ENCODE results near the gene SNX17.

Gene SNX17

DNA sequence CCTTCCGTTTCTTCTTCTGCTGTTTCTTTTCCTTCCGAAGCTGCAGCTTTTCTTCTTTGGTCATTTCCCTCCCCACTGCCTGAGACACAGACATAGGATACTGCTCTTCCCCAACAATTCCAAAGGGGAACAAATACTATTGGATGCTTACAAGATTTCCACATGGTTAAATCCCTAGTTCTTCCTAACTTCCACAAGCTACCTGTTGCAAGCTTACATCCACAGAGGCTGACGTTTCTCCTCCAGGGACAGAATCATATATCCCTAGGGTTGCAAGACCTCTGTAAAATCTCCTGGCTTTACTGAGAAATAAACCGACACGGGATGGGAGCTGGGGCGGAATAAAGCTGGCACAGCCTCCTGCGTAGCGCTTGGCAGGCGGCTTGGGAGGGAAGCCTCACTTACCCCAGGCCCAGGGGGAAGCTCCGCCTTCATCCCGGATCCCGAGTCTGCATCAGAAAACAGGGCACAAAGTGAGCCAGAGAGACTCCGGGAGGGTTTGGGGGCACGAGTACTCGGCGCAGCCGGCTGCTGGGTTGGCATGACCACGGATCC lies 868 bp upstream of the SNX17 start:
- no peak for DNase-seq

DNA sequence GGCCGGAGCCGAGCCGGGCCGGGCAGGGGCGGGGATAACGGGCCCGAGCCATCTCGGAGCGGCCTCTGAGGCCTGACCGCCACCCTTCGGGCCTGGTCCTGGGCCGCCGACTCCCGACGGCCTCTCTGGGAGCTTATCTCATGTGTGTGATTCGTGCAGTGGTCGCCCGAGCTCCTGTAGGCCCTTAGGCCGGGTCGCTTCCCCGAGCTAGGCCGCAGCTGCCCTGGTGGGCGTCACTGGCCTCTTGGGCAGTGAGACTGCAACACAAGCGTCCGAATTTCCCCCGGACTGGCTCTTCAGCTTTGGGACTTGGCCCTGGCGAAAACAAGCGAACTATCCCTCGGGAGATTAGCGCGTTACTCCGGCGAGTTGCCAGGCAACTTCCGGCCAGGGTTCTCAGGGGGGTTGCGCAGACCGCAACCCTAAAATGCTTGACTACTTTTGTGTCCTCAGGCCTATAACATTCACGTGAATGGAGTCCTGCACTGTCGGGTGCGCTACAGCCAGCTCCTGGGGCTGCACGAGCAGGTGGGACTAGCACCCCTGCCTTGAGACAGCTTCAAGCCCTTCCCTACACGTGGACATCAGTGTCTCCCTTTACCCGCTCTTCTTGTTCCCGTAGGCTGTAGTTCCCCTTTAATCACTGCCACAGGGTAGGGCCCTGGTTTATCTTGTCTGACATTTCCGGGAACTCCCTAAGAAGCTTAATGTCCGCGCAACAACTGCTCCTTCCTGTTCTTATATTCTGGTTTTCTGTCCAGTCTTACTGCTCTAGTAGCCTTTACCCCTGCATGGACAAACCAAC lies 602 bp downstream of the SNX17 start:
- peak; percentile 93 for DNase-seq

DNA sequence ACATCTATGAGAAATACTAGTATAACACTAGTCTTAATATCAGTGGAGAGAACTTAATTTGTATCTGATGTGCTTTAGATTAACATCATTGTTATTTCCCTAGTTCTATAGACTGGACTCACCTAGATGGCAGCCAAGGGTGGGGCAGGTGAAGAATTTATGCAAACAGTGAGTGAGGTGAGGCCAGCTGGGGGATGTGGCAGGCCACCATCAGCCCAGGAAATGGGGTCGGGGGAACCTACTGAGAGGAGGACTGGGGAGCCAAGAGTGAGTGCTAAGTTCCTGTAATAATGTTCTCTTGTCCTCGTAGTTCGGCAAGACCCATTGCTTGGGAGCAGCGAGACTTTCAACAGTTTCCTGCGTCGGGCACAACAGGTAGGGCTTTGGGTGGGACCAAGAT lies 2.5 kb downstream of the SNX17 start:
- no peak for DNase-seq

DNA sequence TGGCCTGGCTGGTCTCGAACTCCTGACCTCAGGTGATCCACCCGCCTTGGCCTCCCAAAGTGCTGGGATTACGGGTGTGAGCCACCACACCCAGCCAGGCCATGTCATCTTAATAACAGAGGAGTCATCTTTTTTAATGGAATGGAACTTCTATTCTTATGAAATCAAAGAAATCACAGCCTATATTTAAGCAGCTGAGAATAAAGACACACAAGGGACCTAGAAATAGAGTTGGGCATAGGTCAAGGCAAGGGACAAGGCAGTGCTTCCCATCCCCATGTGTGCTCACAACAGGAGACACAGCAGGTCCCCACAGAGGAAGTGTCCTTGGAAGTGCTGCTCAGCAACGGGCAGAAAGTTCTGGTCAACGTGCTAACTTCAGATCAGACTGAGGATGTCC lies 3.2 kb downstream of the SNX17 start:
- no peak for DNase-seq

DNA sequence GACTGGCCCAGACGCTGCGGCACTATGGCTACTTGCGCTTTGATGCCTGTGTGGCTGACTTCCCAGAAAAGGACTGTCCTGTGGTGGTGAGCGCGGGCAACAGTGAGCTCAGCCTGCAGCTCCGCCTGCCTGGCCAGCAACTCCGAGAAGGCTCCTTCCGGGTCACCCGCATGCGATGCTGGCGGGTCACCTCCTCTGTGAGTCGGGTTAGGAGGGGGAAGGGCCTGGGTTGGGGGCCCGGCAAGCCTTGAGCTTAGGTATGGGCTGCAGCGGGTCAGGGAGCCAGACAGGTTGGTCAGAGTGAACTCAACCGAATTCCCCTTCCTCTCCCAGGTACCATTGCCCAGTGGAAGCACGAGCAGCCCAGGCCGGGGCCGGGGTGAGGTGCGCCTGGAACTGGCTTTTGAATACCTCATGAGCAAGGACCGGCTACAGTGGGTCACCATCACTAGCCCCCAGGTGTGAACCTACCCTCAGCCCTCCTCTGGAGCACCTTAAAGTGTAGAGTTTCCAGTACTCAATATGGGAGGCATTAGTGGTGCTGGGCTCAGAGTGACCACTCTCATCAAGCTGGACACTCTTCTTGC lies 5.2 kb downstream of the SNX17 start:
- DNase-seq, result peak; percentile 4

DNA sequence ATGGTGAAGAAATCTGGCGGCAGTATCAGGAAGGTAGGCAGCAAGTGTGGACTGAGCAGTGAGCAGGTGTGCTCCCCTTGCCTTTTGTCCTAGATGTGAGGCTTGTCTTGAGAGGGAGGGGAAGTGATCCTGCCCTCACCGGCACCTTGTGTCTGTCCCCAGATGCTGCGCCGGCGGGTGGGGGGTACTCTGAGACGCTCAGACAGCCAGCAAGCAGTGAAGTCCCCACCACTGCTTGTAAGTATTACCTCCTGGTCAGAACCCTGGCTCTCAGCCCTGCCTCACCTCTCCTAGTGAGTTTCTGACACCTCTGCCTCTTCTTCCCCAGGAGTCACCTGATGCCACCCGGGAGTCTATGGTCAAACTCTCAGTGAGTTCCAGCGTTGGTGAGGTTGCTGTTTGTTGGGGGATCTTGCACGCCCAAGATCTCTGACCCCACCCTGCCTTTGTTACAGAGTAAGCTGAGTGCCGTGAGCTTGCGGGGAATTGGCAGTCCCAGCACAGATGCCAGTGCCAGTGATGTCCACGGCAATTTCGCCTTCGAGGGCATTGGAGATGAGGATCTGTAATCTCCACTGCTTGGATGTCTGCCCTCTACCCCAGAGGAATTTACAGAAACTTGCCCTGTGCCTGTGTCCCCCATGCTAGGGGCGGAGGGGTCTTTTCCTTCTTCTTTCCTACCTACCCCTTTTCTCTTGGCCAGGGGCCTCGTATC lies 5.9 kb downstream of the SNX17 start:
- no peak for DNase-seq

DNA sequence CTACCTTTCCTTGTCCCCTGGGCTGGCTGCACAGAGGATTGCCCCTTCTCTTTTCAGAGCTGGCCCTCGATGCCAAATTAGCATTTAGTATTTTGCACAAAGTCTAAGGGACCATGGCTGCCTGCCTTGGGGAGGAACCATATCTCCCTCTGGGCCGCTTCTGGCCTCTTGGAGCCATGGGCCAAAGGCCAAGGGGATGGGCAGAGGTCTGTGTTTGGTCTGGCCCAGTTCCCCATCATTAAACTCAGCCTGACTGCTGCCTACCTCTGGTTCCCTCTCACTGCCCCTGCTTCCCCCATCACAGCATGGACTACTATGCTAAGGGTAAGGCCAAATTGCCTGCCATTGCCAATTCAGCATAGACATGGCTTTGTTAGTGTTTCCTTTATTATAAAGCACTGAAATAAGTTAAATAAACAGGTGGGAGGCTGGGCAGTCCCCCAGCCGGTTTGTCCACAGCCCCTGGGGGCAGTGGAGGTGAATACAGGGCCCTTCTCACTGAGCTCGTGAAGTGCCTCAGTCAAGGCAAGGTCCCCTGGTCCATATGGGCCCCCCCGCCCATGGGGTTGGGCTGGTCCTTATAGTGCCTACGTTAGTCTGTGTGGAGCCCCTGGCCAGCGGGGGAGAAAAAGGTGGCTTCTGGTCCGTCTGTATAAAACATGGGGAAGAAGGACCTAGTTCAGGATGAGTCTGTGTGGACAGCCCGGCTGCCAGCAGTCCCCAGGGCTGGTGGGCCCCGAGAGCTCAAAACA lies 6.6 kb downstream of the SNX17 start:
- no peak for DNase-seq

DNA sequence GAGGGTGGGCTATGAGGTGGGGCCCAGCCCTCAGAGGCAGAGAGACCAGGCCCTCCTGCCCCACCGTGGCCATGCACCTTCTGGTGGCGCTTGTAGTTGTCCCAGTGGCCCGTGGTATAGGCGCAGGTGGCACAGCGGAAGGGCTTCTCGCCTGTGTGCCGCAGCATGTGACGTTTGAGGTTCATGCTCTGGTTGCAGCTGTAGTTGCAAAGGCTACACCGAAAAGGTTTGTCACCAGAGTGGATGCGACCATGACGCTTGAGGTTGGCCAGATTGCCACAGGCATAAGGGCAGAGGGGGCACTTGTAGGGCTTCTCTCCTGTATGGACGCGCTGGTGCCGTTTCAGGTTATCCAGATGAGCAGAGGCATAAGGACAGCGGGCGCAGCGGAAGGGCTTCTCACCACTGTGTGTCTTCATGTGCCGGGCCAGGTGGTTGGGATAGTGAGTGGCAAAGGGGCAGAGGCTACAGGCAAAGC lies 7.2 kb downstream of the SNX17 start:
- no peak for DNase-seq

DNA sequence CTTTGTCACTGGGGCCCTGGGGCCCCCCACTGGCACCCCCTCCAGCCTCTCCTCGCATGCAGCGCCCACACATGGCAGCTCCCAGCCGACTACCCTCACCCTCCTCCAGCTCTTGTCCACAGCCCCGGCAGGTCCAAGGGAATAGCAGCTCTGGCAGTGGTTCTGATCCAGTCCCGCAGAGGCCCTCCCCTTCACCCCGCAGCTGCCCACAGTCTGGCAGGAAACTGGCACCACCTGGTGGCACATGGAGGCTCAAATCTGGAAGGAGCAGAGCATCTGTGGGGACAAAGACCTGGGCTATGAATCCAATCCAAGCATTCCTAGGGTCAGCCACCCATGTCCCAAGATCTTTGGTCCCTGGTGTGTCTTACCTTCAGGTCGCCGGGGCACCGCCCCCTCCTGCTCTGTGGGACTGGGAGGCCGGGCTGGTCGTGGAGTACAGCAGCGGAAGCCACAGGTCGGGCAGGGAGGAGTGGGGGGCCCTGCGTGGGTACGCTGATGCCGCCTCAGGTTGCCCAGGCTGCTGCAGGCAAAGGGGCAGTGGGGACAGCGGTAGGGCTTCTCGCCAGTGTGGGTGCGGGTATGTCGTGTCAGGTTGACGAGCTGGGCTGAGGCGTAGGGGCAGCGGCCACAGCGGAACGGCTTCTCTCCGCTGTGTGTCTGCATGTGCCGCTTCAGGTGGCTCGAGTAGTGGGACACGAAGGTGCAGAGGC lies 7.8 kb downstream of the SNX17 start:
- DNase-seq, result no peak

DNA sequence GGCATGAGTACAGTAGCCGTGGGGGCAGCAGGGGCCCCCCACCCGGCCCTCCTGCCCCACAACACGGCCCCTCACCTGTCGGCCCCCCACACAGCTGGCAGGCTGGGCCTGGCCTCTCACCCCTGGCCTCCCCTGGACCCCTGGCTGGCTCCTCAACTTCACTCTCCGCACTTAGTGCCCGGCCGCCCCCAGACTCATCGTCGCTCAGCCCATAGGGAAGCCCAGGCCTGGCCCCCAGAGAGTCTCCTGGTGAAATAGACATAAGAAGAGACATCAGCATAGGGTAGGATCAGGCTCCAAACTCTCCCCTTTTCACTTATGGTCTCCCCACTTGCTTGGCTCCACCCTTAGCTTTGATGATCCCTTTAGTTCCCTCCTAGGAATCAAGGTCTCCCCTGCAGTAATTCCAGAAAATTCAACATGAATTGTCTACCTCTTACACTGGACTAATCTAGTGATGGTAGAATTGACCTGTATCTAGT lies 8.4 kb downstream of the SNX17 start:
- DNase-seq, result no peak

DNA sequence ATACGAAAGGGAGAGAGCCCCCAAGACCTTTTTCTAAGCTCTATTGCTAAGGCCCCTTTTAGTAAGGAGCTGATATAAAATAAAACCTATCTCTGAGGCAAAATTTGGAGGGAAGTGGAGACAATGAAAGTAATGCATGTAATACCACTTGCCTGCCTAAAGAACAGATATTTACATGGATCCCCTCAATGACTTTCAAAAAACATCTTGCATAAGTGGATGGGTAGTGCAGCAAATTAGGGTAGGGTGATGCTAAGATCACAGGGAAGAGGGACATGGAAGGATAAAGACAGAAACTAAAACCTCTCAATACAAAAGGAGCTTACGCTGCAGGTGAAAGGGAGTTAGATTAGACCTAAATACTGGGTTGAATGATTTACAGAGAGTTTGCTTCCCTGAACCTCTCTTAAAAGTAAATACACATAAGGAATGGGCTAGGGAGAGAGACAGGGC lies 9.0 kb downstream of the SNX17 start:
- peak; percentile 14 for DNase-seq

DNA sequence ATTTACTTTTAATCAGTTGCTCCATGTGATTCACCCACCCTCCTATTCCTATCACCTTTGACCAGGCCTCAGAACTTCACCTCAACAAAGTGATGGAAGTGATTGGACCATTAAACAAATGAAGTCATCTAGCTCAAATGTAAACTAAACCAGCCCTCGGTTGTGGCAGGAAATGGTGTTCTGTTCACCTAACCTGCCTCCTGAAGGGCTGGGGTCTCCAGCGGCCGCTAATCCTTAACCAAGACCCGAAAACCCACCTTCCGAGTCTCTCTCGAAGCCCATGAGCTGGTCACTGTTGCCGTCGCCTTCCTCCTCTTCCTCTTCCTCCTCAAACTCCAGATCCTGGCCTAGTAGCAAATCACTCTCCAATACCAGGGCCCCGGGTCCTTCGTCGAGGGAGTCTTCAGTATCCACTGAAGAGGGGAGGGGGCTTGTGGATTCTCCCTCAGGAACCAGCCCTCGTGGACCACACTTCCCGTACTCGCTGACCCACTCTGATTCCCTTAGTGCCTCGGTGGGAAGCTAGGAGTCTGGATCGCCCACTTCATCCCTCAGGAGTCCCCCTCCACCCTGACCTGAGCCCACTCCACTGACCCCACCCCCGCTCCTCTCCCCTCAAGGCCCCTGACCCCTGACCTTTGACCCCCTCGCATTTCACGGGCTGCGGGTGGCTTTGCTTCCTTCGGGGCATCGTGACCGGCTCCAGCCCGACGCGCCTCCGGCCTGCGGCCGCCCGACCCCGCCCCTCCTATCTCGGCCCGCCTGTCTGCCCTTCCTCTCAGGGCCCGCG lies 9.6 kb downstream of the SNX17 start:
- peak; percentile 65 for DNase-seq

DNA sequence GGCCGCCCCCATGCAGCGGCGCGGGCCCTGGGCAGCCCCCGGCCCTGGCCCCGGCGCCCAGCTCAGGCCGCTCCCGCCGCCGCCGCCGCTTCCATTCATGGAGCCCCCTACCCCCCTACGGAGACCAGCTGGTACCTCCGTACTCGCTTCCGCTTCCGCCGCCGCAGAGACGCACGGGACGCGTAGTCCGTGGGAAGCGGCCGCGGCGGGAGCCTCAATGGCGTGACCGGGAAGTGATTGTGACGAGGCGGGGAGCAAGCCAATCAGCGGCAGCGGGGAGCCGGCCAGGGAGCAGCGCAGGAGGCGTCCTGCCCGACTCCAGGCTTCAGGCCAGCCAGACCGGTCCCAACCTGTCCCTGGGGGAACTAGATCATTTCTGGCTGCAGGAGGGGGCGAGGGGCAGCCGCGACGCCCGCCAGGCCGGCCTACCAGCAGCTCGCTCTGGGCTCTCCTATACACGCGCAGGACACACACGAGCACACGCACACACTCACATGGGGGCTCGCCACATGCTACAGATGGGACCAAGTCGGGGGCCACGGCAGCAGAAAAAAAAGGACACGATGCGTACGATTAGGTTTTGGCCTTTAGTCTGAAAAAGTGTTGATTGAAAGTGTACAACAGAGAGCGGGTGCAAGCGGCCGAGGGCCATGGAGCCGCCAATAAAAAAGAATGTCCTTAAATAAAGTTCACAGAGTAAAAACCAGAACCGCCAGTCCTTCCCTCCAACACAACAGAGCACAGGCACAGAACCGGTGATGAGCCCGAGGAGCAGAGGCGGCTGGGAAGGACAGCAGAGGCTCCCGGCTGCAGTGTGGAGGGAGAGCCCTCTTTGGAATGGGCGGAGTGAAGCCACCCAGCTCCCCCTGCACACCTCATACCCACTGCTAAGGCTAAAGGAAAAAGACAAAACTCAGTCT lies 10.5 kb downstream of the SNX17 start, which contains the start of gene ZNF513:
Gene ZNF513 (minus strand): TSS at position 109 of the 920 bp plus-strand sequence. CDS start 208 bp downstream, outside the sequence.
- peak; percentile 91 for DNase-seq

DNA sequence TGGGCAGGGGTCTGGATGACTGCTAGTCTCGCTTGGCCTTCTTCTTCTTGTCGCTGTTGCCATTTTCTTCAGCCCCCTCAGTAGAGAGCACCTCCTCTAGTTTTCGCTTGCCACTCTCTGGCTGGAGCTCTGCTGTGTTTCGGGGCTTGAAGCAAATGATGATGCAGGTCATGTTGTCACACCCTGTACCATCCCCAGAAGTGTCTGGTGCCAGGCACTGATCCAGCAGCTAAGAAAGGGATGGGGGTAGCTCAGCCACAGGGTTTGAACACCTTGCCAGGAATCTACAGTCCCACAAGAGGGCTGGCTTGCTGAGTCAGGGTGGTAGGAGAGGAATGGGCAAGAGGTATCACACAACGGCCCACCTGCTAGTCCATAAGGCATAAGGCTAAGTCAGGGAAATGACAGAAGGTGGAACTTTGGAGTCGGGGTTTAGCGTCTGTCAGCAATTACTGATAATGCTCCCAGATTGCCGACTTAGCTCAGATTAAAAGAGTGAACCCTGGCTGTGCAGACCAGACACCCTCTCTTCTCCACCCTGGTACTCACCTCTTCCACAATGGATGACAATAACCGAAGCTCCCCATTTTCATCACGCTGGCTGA lies 11.3 kb downstream of the SNX17 start:
- no peak for DNase-seq

DNA sequence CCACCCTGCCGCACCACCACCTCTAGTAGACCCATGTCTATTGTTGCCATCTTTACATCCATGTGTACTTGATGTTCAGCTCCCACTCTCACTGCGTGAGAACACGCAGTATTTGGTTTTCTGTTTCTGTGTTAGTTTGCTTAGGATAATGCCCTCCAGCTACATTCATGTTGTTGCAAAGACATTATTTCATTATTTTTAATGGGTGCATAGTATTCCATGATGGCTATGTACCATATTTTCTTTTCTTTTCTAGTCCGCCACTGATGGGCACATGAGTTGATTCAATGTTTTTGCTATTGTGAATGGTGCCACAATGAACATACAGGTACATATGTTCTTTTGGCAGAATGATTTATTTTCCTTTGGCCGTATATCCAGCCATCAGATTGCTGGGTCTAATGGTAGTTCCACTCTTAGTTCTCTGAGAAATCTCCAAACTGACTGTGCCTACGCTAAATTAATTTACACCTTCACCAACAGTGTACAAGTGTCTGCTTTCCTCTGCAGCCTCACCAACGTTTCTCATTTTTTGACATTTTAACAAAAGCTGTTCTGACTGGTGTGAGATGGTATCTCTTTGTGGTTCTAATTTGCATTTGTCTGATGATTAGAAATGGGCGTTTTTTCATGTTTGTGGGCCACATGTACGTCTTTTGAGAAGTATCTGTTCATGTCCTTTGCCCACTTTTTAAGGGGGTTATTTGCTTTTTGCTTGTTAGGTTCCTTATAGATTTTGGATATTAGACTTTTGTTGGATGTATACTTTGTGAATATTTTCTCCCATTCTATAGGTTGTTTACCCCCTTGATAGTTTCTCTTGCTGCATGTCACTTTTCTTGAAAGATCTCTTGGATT lies 20.6 kb downstream of the SNX17 start:
- DNase-seq, result no peak

DNA sequence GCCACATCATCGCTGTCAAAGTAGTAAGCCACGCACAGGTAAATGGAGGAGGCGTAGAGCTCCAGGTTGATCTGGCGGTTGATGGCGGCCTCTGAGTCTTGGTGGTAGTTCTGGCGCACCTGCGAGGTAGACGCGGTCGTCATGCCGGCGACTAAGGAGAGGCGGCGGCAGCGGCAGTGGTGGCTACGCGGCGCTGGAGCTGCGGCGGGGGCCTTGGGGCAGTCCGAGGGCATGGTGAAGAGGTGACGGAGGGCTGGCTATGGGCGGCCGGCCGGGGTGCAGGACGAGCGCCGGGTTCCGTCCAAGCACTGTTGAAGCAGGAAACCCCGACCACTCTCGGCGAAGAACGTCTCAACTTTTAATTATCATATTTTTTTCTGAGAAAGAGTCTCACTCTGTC lies 22.8 kb downstream of the SNX17 start:
- DNase-seq, result no peak

DNA sequence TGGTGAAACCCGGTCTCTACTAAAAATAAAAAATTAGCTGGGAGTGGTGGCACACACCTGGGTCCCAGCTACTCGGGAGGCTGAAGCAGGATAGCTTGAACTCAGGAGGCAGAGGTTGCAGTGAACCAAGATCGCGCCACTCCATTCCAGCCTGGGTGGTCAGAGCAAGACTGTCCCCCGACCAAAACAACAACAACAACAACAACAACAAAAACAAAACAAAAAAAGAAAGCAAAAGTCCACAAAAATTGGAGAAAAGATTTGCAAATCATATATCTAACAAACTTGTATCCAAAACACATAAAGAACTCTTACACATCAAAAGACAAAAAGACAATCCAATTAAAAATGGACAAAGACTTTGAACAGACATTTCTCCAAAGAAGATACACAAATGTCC lies 28.5 kb downstream of the SNX17 start:
- no peak for DNase-seq
